AG09309 (cell line): Measurements from ENCODE around the gene SPZ1.

Source experiments
- DNase-seq: peaks from one replicate; pipeline ENCODE4 v3.0.0-alpha.2; 2010; ENCODE audit warnings: low read depth
- H3K4me3 ChIP-seq: 2 replicates; pipeline ENCODE4 v1.5.1; 2011; ENCODE audit warnings: mild to moderate bottlenecking, low read depth, low read length, moderate library complexity; ENCODE audit not compliant: control insufficient read depth
- TF ChIP-seq, protein P1 (sequence below): IDR thresholded peaks from 2 replicates; pipeline ENCODE4 v1.5.1; 2011; ENCODE audit warnings: mild to moderate bottlenecking, low read depth, low read length, inconsistent platforms; ENCODE audit not compliant: insufficient read depth, control insufficient read depth; ENCODE audit errors: missing control alignments

SPZ1 gene

DNA sequence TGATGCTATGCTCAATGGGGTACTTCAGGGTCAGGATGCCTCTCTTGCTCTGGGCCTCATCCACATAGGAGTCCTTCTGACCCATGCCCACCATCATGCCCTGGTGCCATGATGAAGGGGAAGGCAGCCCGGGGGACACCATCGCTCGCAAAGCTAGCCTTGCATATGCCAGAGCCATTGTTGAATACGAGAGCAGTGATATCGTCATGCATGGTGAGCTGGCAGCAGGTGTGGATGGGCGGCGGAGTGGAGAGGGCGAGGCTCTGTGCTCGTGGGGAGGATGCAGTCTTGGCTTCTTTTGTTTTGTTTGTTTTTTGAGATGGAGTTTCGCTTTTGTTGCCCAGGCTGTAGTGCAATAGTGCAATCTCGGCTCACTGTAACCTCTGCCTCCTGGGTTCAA lies 17.2 kb upstream of the SPZ1 start:
- no peak overlapping the region for H3K4me3 ChIP-seq
- TF ChIP-seq, protein P1, sequence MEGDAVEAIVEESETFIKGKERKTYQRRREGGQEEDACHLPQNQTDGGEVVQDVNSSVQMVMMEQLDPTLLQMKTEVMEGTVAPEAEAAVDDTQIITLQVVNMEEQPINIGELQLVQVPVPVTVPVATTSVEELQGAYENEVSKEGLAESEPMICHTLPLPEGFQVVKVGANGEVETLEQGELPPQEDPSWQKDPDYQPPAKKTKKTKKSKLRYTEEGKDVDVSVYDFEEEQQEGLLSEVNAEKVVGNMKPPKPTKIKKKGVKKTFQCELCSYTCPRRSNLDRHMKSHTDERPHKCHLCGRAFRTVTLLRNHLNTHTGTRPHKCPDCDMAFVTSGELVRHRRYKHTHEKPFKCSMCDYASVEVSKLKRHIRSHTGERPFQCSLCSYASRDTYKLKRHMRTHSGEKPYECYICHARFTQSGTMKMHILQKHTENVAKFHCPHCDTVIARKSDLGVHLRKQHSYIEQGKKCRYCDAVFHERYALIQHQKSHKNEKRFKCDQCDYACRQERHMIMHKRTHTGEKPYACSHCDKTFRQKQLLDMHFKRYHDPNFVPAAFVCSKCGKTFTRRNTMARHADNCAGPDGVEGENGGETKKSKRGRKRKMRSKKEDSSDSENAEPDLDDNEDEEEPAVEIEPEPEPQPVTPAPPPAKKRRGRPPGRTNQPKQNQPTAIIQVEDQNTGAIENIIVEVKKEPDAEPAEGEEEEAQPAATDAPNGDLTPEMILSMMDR, result no peak
- no peak for DNase-seq

GRCh38 chr5:80308526-80308925 lies 11.3 kb upstream of the SPZ1 start:
- DNase-seq, result no peak
- TF ChIP-seq, protein P1, result no peak
- no peak overlapping the region for H3K4me3 ChIP-seq

GRCh38 chr5:80309871-80310665 lies 9.7 kb upstream of the SPZ1 start:
- TF ChIP-seq, protein P1, result no peak
- H3K4me3 ChIP-seq, result no peak overlapping the region
- DNase-seq, result no peak

- no peak for DNase-seq
- no peak overlapping the region for H3K4me3 ChIP-seq
- TF ChIP-seq, protein P1, result no peak
Observed at GRCh38 chr5:80315244-80315643, 4.6 kb upstream of the SPZ1 start.

DNA sequence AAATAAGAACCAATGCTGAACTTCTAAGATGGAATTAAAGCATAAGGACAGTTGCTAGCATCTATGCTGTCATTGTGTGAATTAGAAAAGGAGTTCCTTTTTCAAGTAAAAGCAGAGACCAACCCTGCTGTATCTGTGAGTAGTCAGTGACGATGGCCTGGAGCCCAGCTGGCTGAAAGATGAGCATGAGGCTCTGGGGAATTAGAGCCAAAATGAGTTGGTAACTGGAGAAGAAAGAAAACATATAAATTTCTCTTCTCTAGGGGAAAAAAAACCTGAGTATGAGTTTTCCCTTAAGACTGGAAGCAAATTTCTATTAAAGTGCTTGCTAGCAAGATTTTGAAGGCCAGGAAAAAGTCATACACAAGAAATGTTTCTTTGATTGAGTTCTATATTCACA lies 1.6 kb upstream of the SPZ1 start:
- no peak for DNase-seq
- no peak overlapping the region for H3K4me3 ChIP-seq
- TF ChIP-seq, protein P1, result no peak

GRCh38 chr5:80324912-80325311 lies 5.1 kb downstream of the SPZ1 start:
- no peak for DNase-seq
- H3K4me3 ChIP-seq, result no peak overlapping the region
- TF ChIP-seq, protein P1, result no peak
